ENCODE data around the gene CHRNA10.

- TF ChIP-seq JUND (IDR thresholded peaks at IDR 0.05), result no peak
- no peak for TF ChIP-seq POLR2AphosphoS5 (IDR thresholded peaks at IDR 0.05; ENCODE audit: low read depth, low read length)
- no peak for TF ChIP-seq EP300 (IDR thresholded peaks at IDR 0.05; ENCODE audit: borderline replicate concordance in 1 of 2, low read depth in 1 of 2, low read length in 1 of 2)
- TF ChIP-seq CTCF (IDR thresholded peaks at IDR 0.05), result no peak
- no peak for TF ChIP-seq USF1 (IDR thresholded peaks at IDR 0.05; ENCODE audit: borderline replicate concordance, low read depth)
- no peak for TF ChIP-seq RAD21 (IDR thresholded peaks at IDR 0.05; ENCODE audit: low read length)
- TF ChIP-seq REST (IDR thresholded peaks at IDR 0.05; ENCODE audit: low read depth, low read length), result no peak
- TF ChIP-seq RCOR1 (IDR thresholded peaks at IDR 0.05; ENCODE audit: low read length), result no peak
- TF ChIP-seq, protein P1, sequence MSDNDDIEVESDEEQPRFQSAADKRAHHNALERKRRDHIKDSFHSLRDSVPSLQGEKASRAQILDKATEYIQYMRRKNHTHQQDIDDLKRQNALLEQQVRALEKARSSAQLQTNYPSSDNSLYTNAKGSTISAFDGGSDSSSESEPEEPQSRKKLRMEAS (IDR thresholded peaks at IDR 0.05; ENCODE audit: low read depth), result no peak
Observed at GRCh38 chr11:3669742-3670183, 1.4 kb downstream of the CHRNA10 start.

Data from SK-N-SH (cell line).